Endothelial cell of umbilical vein (primary cell): ENCODE results near the gene PCED1B. TPM values are rescaled to one million over a fixed set of nuclear protein-coding genes. Genes with fewer than 3 reads are reported as not detected.

Experiments
- BruUV-seq: library from RNA; stranded (reverse); fragments of 400-500 nt; replicated peaks from 2 replicates; lab custom pipeline; 2021; lab: Mats Ljungman, UMichigan
- CTCF ChIA-PET: fragments of 300-600, 350-600 bp; sonication (Branson Sonifier 250); formaldehyde crosslinking; loops from one replicate; lab custom pipeline; 2021; ENCODE audit warnings: antibody characterized with exemption, inconsistent platforms; lab: Charles Lee
- POLR2A ChIA-PET: fragments of 300-600, 350-600 bp; sonication (Branson Sonifier 250); formaldehyde crosslinking; loops from one replicate; lab custom pipeline; 2021; ENCODE audit warnings: antibody characterized with exemption, inconsistent platforms; lab: Charles Lee
- DNase-seq: peaks from one replicate; pipeline ENCODE4 v3.0.0-alpha.2; 2011; ENCODE audit warnings: low read depth, low spot score
- FAIRE-seq: peaks from 2 replicates; lab custom pipeline; 2011; peaks lifted over from hg19 to GRCh38; lab: Jason Lieb, UNC
- H2AFZ ChIP-seq: 2 replicates; pipeline ENCODE4 v1.6.0; 2012; ENCODE audit warnings: low read depth, low read length, control low read depth, inconsistent platforms
- H3K27ac ChIP-seq: 2 replicates; pipeline ENCODE4 v1.5.1; 2011; ENCODE audit warnings: low read depth, mild to moderate bottlenecking, control low read depth, low read length, moderate library complexity; ENCODE audit not compliant: insufficient read depth
- H3K27me3 ChIP-seq, 2 experiments: 2 replicates each; pipeline versions ENCODE4 v1.6.0 to v1.6.1; 2011; ENCODE audit warnings: low read length in 2 of 2, mixed read lengths in 1 of 2; ENCODE audit not compliant: control insufficient read depth in 2 of 2, insufficient read depth in 2 of 2
- H3K36me3 ChIP-seq, 2 experiments: 2 replicates in 1 of 2; 3 replicates in 1 of 2; pipeline ENCODE4 v1.5.1; 2011; ENCODE audit warnings: low read length in 2 of 2, mild to moderate bottlenecking in 1 of 2, moderate library complexity in 1 of 2; ENCODE audit not compliant: control insufficient read depth in 2 of 2, insufficient read depth in 2 of 2; ENCODE audit errors: extremely low read depth in 1 of 2
- H3K4me1 ChIP-seq: 3 replicates; pipeline ENCODE4 v1.5.1; 2011; ENCODE audit warnings: mild to moderate bottlenecking, low read length; ENCODE audit not compliant: control insufficient read depth, insufficient read depth; ENCODE audit errors: extremely low read depth
- H3K4me2 ChIP-seq: 2 replicates; pipeline ENCODE4 v1.6.1; 2011; ENCODE audit warnings: low read length, control low read depth, mixed read lengths; ENCODE audit not compliant: insufficient read depth
- H3K4me3 ChIP-seq, 3 experiments: fragments of 200-600 bp in 1 of 3; sonication (generic), shearing (Covaris generic) in 1 of 3; replicated peaks in 1 of 3; 2 replicates each; pipeline ENCODE4 v1.5.1; 2011 to 2016; ENCODE audit warnings: control low read depth in 3 of 3, low read length in 3 of 3, mild to moderate bottlenecking in 2 of 3, inconsistent platforms in 1 of 3, low read depth in 1 of 3, moderate library complexity in 1 of 3; ENCODE audit not compliant: insufficient read depth in 1 of 3
- H3K79me2 ChIP-seq: 2 replicates; pipeline ENCODE4 v1.6.0; 2012; ENCODE audit warnings: low read length, inconsistent platforms; ENCODE audit not compliant: control insufficient read depth, insufficient read depth
- H3K9ac ChIP-seq: replicated peaks from 2 replicates; pipeline ENCODE3; 2011; ENCODE audit warnings: low read length, control low read depth; ENCODE audit not compliant: insufficient read depth; ENCODE audit errors: extremely low read depth
- H3K9me1 ChIP-seq: replicated peaks from 3 replicates; pipeline ENCODE4 v1.6.0; 2011; ENCODE audit warnings: mild to moderate bottlenecking, low read length; ENCODE audit not compliant: control insufficient read depth, insufficient read depth; ENCODE audit errors: extremely low read depth
- H3K9me3 ChIP-seq: replicated peaks from 2 replicates; pipeline ENCODE4 v1.5.1; 2012; ENCODE audit warnings: low read length, inconsistent platforms; ENCODE audit not compliant: control insufficient read depth, insufficient read depth
- H4K20me1 ChIP-seq: replicated peaks from 2 replicates; pipeline ENCODE3; 2011; ENCODE audit warnings: mild to moderate bottlenecking, low read length; ENCODE audit not compliant: control insufficient read depth, insufficient read depth; ENCODE audit errors: extremely low read depth
- EZH2 ChIP-seq: IDR thresholded peaks from 2 replicates; pipeline ENCODE4 v1.6.1; 2012; ENCODE audit warnings: borderline replicate concordance, low read depth, mild to moderate bottlenecking, moderate library complexity, low read length, inconsistent platforms; ENCODE audit not compliant: severe bottlenecking
- FOS ChIP-seq: IDR thresholded peaks from 2 replicates; pipeline ENCODE4 v1.6.1; 2011; ENCODE audit warnings: mild to moderate bottlenecking, low read length, moderate library complexity, borderline replicate concordance; ENCODE audit not compliant: insufficient read depth
- GATA2 ChIP-seq: IDR thresholded peaks from 2 replicates; pipeline ENCODE4 v1.7.0; 2011; ENCODE audit warnings: low read depth, mild to moderate bottlenecking, moderate library complexity, mixed read lengths, low read length; ENCODE audit not compliant: insufficient read length, insufficient read depth
- JUN ChIP-seq: IDR thresholded peaks from 2 replicates; pipeline ENCODE4 v1.6.1; 2011; ENCODE audit warnings: borderline replicate concordance, low read depth; ENCODE audit not compliant: insufficient read length, insufficient read depth
- MYC ChIP-seq: IDR thresholded peaks from one replicate; pipeline ENCODE4 v1.6.1; 2011; ENCODE audit warnings: mild to moderate bottlenecking, low read depth, low read length
- POLR2A ChIP-seq: IDR thresholded peaks from 2 replicates; pipeline ENCODE4 v1.6.1; 2012; ENCODE audit warnings: low read depth, mild to moderate bottlenecking, control low read depth, low read length
- POLR2AphosphoS5 ChIP-seq: IDR thresholded peaks from 2 replicates; pipeline ENCODE4 v1.6.1; 2012; ENCODE audit warnings: low read depth, mild to moderate bottlenecking, control low read depth, low read length, moderate library complexity; ENCODE audit not compliant: insufficient read depth
- dilution Hi-C: fragments of 300-500 bp; cut with MboI; formaldehyde crosslinking; loops from one replicate; pipeline ENCODE4 v1.15.0; 2019; ENCODE audit warnings: low sequenced_read_pairs; ENCODE audit not compliant: extremely low pct_ligation_motif_present
- intact Hi-C: fragments of 100-400 bp; cut with micrococcal nuclease; formaldehyde crosslinking; loops from one replicate; pipeline ENCODE4 v1.10.0; 2022
- polyA plus RNA-seq, 4 experiments: library from polyadenylated mRNA; depleted of rRNA in 3 of 4; stranded (reverse) in 3 of 4; unstranded in 1 of 4; fragments of >200 nt; gene quantifications; 2 replicates each; pipeline versions ENCODE4 v1.2.1 to v1.2.3, GENCODE V29; 2011 to 2012; ENCODE audit warnings: missing spikeins in 1 of 4
- total RNA-seq: library from RNA; stranded (reverse); gene quantifications from 2 replicates; pipeline ENCODE4 v1.2.3, GENCODE V29; 2021
- TF ChIP-seq, protein P1 (sequence below), 2 donors: IDR thresholded peaks; 1 replicate in 1 of 2; 2 replicates in 1 of 2; pipeline ENCODE4 v1.5.1; 2011; ENCODE audit warnings: low read length in 2 of 2, mild to moderate bottlenecking in 2 of 2, moderate library complexity in 2 of 2, control low read depth in 1 of 2, inconsistent platforms in 1 of 2, low read depth in 1 of 2; ENCODE audit not compliant: insufficient read depth in 1 of 2; ENCODE audit errors: extremely low read depth in 1 of 2
- TF ChIP-seq, protein P2 (sequence below): IDR thresholded peaks from 2 replicates; pipeline ENCODE4 v1.6.1; 2011; ENCODE audit not compliant: insufficient read depth, insufficient read length

Gene PCED1B
- total and polyA plus RNA-seq, 2 donors (not counting 3 experiments of a cell fraction or from before 2014, with no cell fraction given), result 1.7 to 2.6 TPM

DNA sequence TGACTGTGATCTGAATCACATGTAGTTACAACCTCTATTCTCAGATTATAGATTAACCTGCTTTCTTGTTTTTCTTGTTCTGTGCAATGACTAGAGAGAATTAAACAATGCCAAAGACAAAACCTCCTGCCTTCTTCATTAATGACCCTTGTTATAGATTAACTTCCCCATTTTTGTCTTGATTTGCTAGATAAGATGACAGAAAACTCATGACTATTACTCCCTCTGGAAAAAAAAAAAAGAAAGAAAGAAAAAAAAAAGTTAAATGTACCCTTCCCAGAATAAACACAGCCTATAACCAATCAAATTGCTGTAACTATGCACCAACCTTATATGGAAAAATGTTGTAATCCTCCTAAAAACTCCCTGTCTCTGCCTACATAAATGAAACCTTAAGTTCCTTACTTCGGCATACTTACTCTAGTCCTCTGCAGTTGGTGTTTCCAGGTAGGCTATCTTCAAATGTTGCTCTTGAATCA lies 41.1 kb upstream of the PCED1B start:
- CTCF ChIA-PET, result interaction anchor here (0.8 kb wide), 1 partner anchor 16 kb away, joined by 3 read pairs; no protein-coding TSS in a partner anchor
- FAIRE-seq, result no peak
- Histone ChIP-seq H3K4me1 (no peaks in the 10 kb centered on the region), H3K27ac (no peak overlapping the region), H3K9me1 (no peaks in the 10 kb centered on the region), H3K36me3 (no peaks in the 10 kb centered on the region), H3K9me3 (no peaks in the 10 kb centered on the region), H3K4me3 (no peak overlapping the region), H3K79me2 (no peaks in the 10 kb centered on the region), H3K4me2 (no peak overlapping the region), H2AFZ (no peak overlapping the region), H3K27me3 (no peaks in the 10 kb centered on the region), H3K9ac (no peak overlapping the region), H4K20me1 (no peaks in the 10 kb centered on the region)
- TF ChIP-seq JUN (no peak), POLR2A (no peak), MYC (no peak), EZH2 (no peak), POLR2AphosphoS5 (no peak), GATA2 (no peak), FOS (no peak)
- TF ChIP-seq, protein P1, sequence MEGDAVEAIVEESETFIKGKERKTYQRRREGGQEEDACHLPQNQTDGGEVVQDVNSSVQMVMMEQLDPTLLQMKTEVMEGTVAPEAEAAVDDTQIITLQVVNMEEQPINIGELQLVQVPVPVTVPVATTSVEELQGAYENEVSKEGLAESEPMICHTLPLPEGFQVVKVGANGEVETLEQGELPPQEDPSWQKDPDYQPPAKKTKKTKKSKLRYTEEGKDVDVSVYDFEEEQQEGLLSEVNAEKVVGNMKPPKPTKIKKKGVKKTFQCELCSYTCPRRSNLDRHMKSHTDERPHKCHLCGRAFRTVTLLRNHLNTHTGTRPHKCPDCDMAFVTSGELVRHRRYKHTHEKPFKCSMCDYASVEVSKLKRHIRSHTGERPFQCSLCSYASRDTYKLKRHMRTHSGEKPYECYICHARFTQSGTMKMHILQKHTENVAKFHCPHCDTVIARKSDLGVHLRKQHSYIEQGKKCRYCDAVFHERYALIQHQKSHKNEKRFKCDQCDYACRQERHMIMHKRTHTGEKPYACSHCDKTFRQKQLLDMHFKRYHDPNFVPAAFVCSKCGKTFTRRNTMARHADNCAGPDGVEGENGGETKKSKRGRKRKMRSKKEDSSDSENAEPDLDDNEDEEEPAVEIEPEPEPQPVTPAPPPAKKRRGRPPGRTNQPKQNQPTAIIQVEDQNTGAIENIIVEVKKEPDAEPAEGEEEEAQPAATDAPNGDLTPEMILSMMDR (IDR thresholded peaks at IDR 0.05; ENCODE audit: extremely low read depth in 1 of 2, insufficient read depth in 1 of 2, low read depth in 1 of 2, low read length in 2 of 2), result no peak
- TF ChIP-seq, protein P2, sequence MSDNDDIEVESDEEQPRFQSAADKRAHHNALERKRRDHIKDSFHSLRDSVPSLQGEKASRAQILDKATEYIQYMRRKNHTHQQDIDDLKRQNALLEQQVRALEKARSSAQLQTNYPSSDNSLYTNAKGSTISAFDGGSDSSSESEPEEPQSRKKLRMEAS, result no peak
- intact Hi-C loops, result loop anchor here (10.0 kb wide), 1 partner anchor 506 kb away; no protein-coding TSS in a partner anchor
- DNase-seq, result no peak
- POLR2A ChIA-PET, result no interaction called here
- dilution Hi-C loops, result no loop called here
- no TSS peak for BruUV-seq
